Smooth muscle cell (in vitro differentiated cells): ENCODE results near the gene CLDN25. TPM values are rescaled to one million over a fixed set of nuclear protein-coding genes. Genes with fewer than 3 reads are reported as not detected.
A peak's percentile ranks its signal among the peaks of the same experiment; 100 is the strongest.

Experiments
- DNase-seq: peaks from one replicate; lab custom pipeline; 2025; ENCODE audit not compliant: unreplicated experiment; lab: John Stamatoyannopoulos, UW
- H2AFZ ChIP-seq: fragments of 200-600 bp; sonication (generic); 2 replicates; pipeline ENCODE4 v1.6.0; 2016; ENCODE audit warnings: antibody characterized with exemption, low read depth, mild to moderate bottlenecking
- H3F3A ChIP-seq: fragments of 200-600 bp; sonication (generic); 2 replicates; pipeline ENCODE4 v1.6.0; 2017; ENCODE audit warnings: antibody characterized with exemption, low read depth
- H3K27ac ChIP-seq: fragments of 200-600 bp; sonication (generic); 2 replicates; pipeline ENCODE4 v1.5.1; 2016; ENCODE audit warnings: low read depth, mild to moderate bottlenecking
- H3K27me3 ChIP-seq: fragments of 200-600 bp; sonication (generic); 2 replicates; pipeline ENCODE4 v1.6.1; 2016; ENCODE audit warnings: low read depth, mild to moderate bottlenecking
- H3K36me3 ChIP-seq: fragments of 200-600 bp; sonication (generic); 2 replicates; pipeline ENCODE4 v1.5.1; 2016; ENCODE audit warnings: low read depth
- H3K4me1 ChIP-seq: fragments of 200-600 bp; sonication (generic); 2 replicates; pipeline ENCODE4 v1.5.1; 2016; ENCODE audit warnings: low read depth
- H3K4me2 ChIP-seq: fragments of 200-600 bp; sonication (generic); 2 replicates; pipeline ENCODE4 v1.6.0; 2016; ENCODE audit warnings: mild to moderate bottlenecking
- H3K4me3 ChIP-seq: fragments of 200-600 bp; sonication (generic); 2 replicates; pipeline ENCODE4 v1.5.1; 2016; ENCODE audit warnings: mild to moderate bottlenecking
- H3K79me2 ChIP-seq: fragments of 200-600 bp; sonication (generic); 2 replicates; pipeline ENCODE4 v1.6.0; 2016; ENCODE audit warnings: low read depth, mild to moderate bottlenecking
- H3K9ac ChIP-seq: fragments of 200-600 bp; sonication (generic); 2 replicates; pipeline ENCODE4 v1.6.0; 2016; ENCODE audit warnings: low read depth
- H3K9me3 ChIP-seq: fragments of 200-600 bp; sonication (generic); replicated peaks from 2 replicates; pipeline ENCODE4 v1.5.1; 2016; ENCODE audit warnings: low read depth
- H4K20me1 ChIP-seq: fragments of 200-600 bp; sonication (generic); 2 replicates; pipeline ENCODE4 v1.6.0; 2016; ENCODE audit warnings: low read depth
- WGBS: methylation state at CpG from one replicate; pipeline ENCODE4 v1.1.7; 2016; ENCODE audit warnings: low lambda C conversion rate; 5-methylcytosine and 5-hydroxymethylcytosine counted together
- polyA plus RNA-seq: library from polyadenylated mRNA; unstranded; fragments of >200 nt; fragmentation: Nextera tagmentation; extraction: Ambion mirVana; gene quantifications from 2 replicates; pipeline ENCODE4 v1.2.1, GENCODE V29; 2016
- total RNA-seq: library from RNA; depleted of rRNA; stranded (reverse); fragments of >200 nt; gene quantifications from 2 replicates; pipeline ENCODE4 v1.2.3, GENCODE V29; 2014
- TF ChIP-seq, protein P1 (sequence below): fragments of 200-600 bp; sonication (generic); IDR thresholded peaks from 2 replicates; pipeline ENCODE4 v1.5.1; 2017; ENCODE audit warnings: borderline replicate concordance, mild to moderate bottlenecking, antibody characterized with exemption; ENCODE audit not compliant: insufficient read depth, poor library complexity, severe bottlenecking

The CLDN25 gene
- total and polyA plus RNA-seq, 2 experiments from 2014 or later, result not detected

DNA sequence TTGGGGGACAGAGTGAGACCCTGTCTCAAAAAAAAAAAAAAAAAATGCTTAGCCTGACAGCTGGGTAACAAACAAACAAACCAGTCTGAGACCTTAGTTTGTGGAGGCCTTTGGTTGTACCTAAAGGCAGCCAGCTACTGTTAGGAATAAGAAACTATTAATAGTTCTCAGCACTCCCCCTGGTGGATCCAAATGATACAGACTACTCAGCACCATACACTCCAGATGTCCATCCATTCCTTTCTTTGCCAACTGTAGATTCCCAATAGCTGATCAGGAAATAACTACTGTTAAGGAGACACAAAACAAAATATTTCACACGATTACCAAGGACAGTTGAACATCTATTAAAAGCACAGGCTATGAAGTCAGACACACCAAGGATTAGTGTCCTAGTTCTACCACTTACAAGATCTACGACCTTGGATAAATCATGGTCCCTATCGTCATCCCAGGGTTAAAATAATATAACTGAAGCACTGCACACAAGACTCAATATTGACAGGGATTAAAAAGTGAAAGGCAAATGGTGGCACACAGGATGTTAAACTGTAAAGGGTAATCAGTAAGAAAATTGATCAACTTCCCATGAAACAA lies 17.2 kb downstream of the CLDN25 start:
- Histone ChIP-seq H3K4me3 (no peak overlapping the region), H3F3A (no peaks in the 10 kb centered on the region), H2AFZ (no peak overlapping the region), H3K9ac (no peak overlapping the region), H3K9me3 (no peaks in the 10 kb centered on the region), H3K27me3 (no peaks in the 10 kb centered on the region), H3K4me1 (no peaks in the 10 kb centered on the region), H3K4me2 (no peak overlapping the region), H3K36me3 (no peaks in the 10 kb centered on the region), H3K79me2 (no peaks in the 10 kb centered on the region), H4K20me1 (no peaks in the 10 kb centered on the region), H3K27ac (no peak overlapping the region)
- WGBS, result 76% methylated on average over 3 of the region's 3 CpGs
- DNase-seq, result no peak
- TF ChIP-seq, protein P1, sequence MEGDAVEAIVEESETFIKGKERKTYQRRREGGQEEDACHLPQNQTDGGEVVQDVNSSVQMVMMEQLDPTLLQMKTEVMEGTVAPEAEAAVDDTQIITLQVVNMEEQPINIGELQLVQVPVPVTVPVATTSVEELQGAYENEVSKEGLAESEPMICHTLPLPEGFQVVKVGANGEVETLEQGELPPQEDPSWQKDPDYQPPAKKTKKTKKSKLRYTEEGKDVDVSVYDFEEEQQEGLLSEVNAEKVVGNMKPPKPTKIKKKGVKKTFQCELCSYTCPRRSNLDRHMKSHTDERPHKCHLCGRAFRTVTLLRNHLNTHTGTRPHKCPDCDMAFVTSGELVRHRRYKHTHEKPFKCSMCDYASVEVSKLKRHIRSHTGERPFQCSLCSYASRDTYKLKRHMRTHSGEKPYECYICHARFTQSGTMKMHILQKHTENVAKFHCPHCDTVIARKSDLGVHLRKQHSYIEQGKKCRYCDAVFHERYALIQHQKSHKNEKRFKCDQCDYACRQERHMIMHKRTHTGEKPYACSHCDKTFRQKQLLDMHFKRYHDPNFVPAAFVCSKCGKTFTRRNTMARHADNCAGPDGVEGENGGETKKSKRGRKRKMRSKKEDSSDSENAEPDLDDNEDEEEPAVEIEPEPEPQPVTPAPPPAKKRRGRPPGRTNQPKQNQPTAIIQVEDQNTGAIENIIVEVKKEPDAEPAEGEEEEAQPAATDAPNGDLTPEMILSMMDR, result peak; percentile 53

DNA sequence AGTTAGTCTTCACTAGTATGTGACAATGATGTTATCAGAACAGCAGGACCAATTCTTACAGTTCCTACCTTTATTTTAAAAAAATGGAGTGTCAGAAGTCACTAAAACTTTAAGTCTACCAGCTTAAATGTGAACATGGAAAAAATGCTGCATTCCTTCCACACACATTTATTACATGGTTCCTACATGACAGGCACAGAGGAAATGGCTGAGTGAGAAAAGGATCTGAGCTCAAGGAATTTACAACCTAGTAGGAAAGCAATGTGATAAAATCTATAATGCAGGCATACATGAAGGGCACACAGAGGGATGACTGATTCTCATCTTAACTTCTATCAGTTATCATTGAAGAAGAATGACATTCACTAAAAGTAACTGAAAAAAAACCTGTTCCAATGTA lies 23.0 kb downstream of the CLDN25 start:
- Histone ChIP-seq H3K4me3 (no peak overlapping the region), H3K79me2 (no peaks in the 10 kb centered on the region), H2AFZ (no peak overlapping the region), H3K4me1 (no peaks in the 10 kb centered on the region), H3K9me3 (no peaks in the 10 kb centered on the region), H3K27ac (no peak overlapping the region), H3K4me2 (no peak overlapping the region), H3K36me3 (peaks cover 7% of the 10 kb centered on the region), H4K20me1 (no peaks in the 10 kb centered on the region), H3F3A (no peaks in the 10 kb centered on the region), H3K9ac (no peak overlapping the region), H3K27me3 (no peaks in the 10 kb centered on the region)
- TF ChIP-seq, protein P1, result no peak
- DNase-seq, result no peak

DNA sequence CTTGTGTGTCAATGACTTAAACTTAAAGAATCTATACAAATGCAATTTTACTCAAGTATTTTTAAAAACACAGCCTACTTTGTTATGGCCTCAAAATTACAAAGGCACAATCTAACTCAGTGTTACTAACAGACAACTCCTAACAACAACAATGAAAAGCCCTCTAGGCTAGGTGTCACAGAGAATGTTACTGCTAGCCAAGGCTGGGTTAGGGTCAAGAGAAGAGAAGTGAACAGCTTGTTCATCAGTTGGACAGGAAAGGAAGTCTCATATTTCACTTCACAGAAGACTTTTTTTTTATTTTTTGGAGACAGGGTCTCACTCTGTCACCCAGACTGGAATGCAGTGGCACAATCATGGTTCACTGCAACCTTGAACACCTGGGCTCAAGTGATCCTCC lies 26.0 kb downstream of the CLDN25 start:
- no peak for DNase-seq
- H3K27me3 ChIP-seq, result no peaks in the 10 kb centered on the region
- TF ChIP-seq, protein P1, result no peak
- no peaks in the 10 kb centered on the region for H4K20me1 ChIP-seq
- no peak overlapping the region for H3K9ac ChIP-seq
- no peaks in the 10 kb centered on the region for H3K79me2 ChIP-seq
- H2AFZ ChIP-seq, result no peak overlapping the region
- H3K27ac ChIP-seq, result no peak overlapping the region
- no peaks in the 10 kb centered on the region for H3K4me1 ChIP-seq
- H3F3A ChIP-seq, result no peaks in the 10 kb centered on the region
- H3K9me3 ChIP-seq, result no peaks in the 10 kb centered on the region
- H3K4me3 ChIP-seq, result no peak overlapping the region
- peaks cover 11% of the 10 kb centered on the region for H3K36me3 ChIP-seq
- H3K4me2 ChIP-seq, result no peak overlapping the region

DNA sequence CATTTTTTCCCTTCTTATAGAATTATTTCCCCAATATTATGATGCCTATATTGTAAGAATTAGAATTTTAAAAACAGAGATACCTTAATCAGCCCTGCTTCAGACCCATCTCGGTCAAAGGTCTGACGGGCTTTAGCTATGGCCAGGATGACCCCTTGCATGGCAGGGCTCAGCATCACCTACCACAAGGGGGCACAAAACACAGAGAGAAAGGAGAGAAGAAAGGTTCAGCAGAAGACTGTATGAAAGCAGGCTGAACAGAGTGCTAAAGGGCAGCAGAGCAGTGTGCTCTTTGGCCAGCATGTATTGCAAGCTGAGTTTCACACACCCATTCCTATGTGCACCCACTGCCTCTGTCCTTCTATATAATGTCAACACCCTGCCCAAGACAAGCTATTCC lies 26.8 kb downstream of the CLDN25 start:
- Histone ChIP-seq H3K27ac (no peak overlapping the region), H3K9ac (no peak overlapping the region), H3K4me1 (no peaks in the 10 kb centered on the region), H3K36me3 (peaks cover 15% of the 10 kb centered on the region), H3F3A (no peaks in the 10 kb centered on the region), H3K79me2 (no peaks in the 10 kb centered on the region), H2AFZ (no peak overlapping the region), H3K9me3 (no peaks in the 10 kb centered on the region), H4K20me1 (no peaks in the 10 kb centered on the region), H3K27me3 (no peaks in the 10 kb centered on the region), H3K4me3 (no peak overlapping the region), H3K4me2 (no peak overlapping the region)
- TF ChIP-seq, protein P1, result peak; percentile 35
- 86% methylated on average over 2 of the region's 2 CpGs for WGBS
- DNase-seq, result no peak
